ENCODE results near the gene BPIFB6.

DNA sequence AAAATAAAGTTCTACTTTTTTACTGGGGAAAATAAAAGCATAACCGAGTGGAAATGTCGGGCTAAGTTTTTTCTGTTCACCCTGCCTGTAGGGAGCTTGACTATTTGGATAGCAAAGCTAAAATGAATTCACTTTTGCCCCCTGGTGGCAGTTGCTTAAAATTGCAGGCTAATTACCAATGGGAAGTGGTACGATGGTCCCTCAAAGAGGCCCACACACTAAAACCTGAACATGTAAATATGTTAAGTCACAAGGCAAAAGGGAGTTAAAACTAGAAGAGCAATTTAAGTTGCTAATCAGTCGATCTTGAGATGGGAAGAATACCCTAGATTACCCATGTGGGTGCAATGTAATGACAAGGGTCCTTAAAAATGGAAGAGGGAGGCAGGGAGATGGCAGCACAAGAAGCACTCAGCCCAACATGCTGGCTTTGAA is 26.3 kb upstream of the BPIFB6 start:
- TF ChIP-seq GATA2 (IDR thresholded peaks at IDR 0.05; ENCODE audit: low read depth, low read length): no peak
- no peak for TF ChIP-seq GATA3 (IDR thresholded peaks at IDR 0.05; ENCODE audit: low read depth, low read length)

All from SH-SY5Y (cell line).